ENCODE data around the gene CDH23. TPM values are rescaled to one million over a fixed set of nuclear protein-coding genes. Genes with fewer than 3 reads are reported as not detected.

The CDH23 gene
- total and polyA plus RNA-seq, 9 of the 15 experiments (the other 6 are each of a cell fraction or from before 2014, with no cell fraction given) = 0.18 to 1.2 (median 0.47) TPM

GRCh38 chr10:71777213-71777985, 380.7 kb downstream of the CDH23 start (continued):
- no peak for TF ChIP-seq PRDM10 (IDR thresholded peaks at IDR 0.05; ENCODE audit: partially characterized antibody)
- 0 out of 2 replicates have a peak, but pooled peaks have one; percentile 17 for TF ChIP-seq USF1 (CRISPR knock-in tag; IDR thresholded peaks at IDR 0.05)
- TF ChIP-seq ZC3H8 (IDR thresholded peaks at IDR 0.05) = no peak
- no peak for TF ChIP-seq ZNF511 (CRISPR knock-in tag; IDR thresholded peaks at IDR 0.05)
- no peak for TF ChIP-seq BRF1 (IDR thresholded peaks at IDR 0.05; ENCODE audit: borderline replicate concordance, extremely low read depth, insufficient read length)
- TF ChIP-seq AFF4 (CRISPR knock-in tag; IDR thresholded peaks at IDR 0.05) = no peak
- no peak for TF ChIP-seq E2F3 (CRISPR knock-in tag; IDR thresholded peaks at IDR 0.05)
- no peak for TF ChIP-seq HNRNPLL (IDR thresholded peaks at IDR 0.05; ENCODE audit: low read depth, low read length, poor library complexity, severe bottlenecking)
- no peak for TF ChIP-seq SIN3B (IDR thresholded peaks at IDR 0.05; ENCODE audit: low read depth)
